B cell (primary cell): ENCODE results near the gene GJA10. TPM values are rescaled to one million over a fixed set of nuclear protein-coding genes. Genes with fewer than 3 reads are reported as not detected.

Experiments
- ATAC-seq: fragments of 200-7000 bp; cut with Tn5 transposase; one replicate; pipeline ENCODE4 v1.10.0; 2021; ENCODE audit warnings: low read depth, mild to moderate bottlenecking, moderate number of reproducible peaks, moderate library complexity
- CTCF ChIA-PET: fragments of 350-600 bp; sonication (Branson Sonifier 250); formaldehyde crosslinking; loops from one replicate; lab custom pipeline; 2021; ENCODE audit warnings: antibody characterized with exemption, inconsistent platforms; lab: Charles Lee
- POLR2A ChIA-PET: fragments of 350-600 bp; sonication (Branson Sonifier 250); formaldehyde crosslinking; loops from one replicate; lab custom pipeline; 2021; ENCODE audit warnings: antibody characterized with exemption; lab: Charles Lee
- DNase-seq: peaks from one replicate; pipeline ENCODE4 v3.0.0; 2013
- H2AFZ ChIP-seq: 2 replicates; pipeline ENCODE4 v1.6.1; 2012; ENCODE audit warnings: mild to moderate bottlenecking, low read depth, low read length; ENCODE audit not compliant: insufficient read depth, poor library complexity, severe bottlenecking
- H3K27ac ChIP-seq, 2 donors: 1 replicate in 1 of 2; 2 replicates in 1 of 2; pipeline ENCODE4 v1.5.1; 2012 to 2013; ENCODE audit warnings: low read length in 2 of 2, mild to moderate bottlenecking in 2 of 2, moderate library complexity in 1 of 2
- H3K27me3 ChIP-seq, 4 experiments: fragments of 200-600 bp in 1 of 4; sonication (generic) in 1 of 4; replicated peaks in 1 of 4; 1 replicate in 2 of 4; 2 replicates in 2 of 4; pipeline versions ENCODE4 v1.6.1 to v1.7.0; 2013 to 2016; ENCODE audit warnings: low read length in 3 of 4, mild to moderate bottlenecking in 2 of 4, mixed read lengths in 1 of 4, moderate library complexity in 1 of 4; ENCODE audit not compliant: insufficient read depth in 4 of 4, control insufficient read depth in 3 of 4; ENCODE audit errors: control extremely low read depth in 1 of 4
- H3K36me3 ChIP-seq, 2 experiments: replicated peaks in 1 of 2; 1 replicate in 1 of 2; 2 replicates in 1 of 2; pipeline versions ENCODE4 v1.6.1 to v1.7.1; 2013; ENCODE audit warnings: low read length in 1 of 2; ENCODE audit not compliant: insufficient read depth in 2 of 2, control insufficient read depth in 1 of 2; ENCODE audit errors: control extremely low read depth in 1 of 2, extremely low read depth in 1 of 2
- H3K4me1 ChIP-seq, 2 donors: fragments of 200-600 bp in 1 of 2; sonication (generic) in 1 of 2; 1 replicate in 1 of 2; 2 replicates in 1 of 2; pipeline versions ENCODE4 v1.5.1 to v1.6.1; 2013 to 2017; ENCODE audit warnings: low read length in 2 of 2; ENCODE audit not compliant: control insufficient read depth in 2 of 2, insufficient read depth in 2 of 2
- H3K4me2 ChIP-seq: replicated peaks from 2 replicates; pipeline ENCODE3; 2012; ENCODE audit warnings: mild to moderate bottlenecking, low read depth, low read length; ENCODE audit not compliant: poor library complexity, severe bottlenecking
- H3K4me3 ChIP-seq, 5 experiments: fragments of 200-600 bp in 1 of 5; sonication (generic) in 1 of 5; 1 replicate in 3 of 5; 2 replicates in 2 of 5; pipeline versions ENCODE4 v1.5.1 to v1.7.0; 2011 to 2016; ENCODE audit warnings: low read length in 4 of 5, mild to moderate bottlenecking in 4 of 5, low read depth in 2 of 5, control low read depth in 1 of 5, moderate library complexity in 1 of 5; ENCODE audit not compliant: insufficient read depth in 1 of 5; ENCODE audit errors: control extremely low read depth in 1 of 5, extremely low read depth in 1 of 5
- H3K79me2 ChIP-seq: fragments of 200-600 bp; sonication (generic); one replicate; pipeline ENCODE4 v1.6.0; 2016; ENCODE audit warnings: low read length; ENCODE audit not compliant: control insufficient read depth, insufficient read depth
- H3K9ac ChIP-seq: fragments of 200-600 bp; sonication (generic); 2 replicates; pipeline ENCODE4 v1.6.1; 2017; ENCODE audit warnings: mild to moderate bottlenecking, low read length, moderate library complexity
- H3K9me3 ChIP-seq, 3 donors: one replicate each; pipeline versions ENCODE4 v1.6.1 to v1.7.1; 2013; ENCODE audit warnings: low read length in 2 of 3; ENCODE audit not compliant: control insufficient read depth in 2 of 3, insufficient read depth in 1 of 3; ENCODE audit errors: control extremely low read depth in 1 of 3
- H4K20me1 ChIP-seq: 2 replicates; pipeline ENCODE4 v1.6.0; 2012; ENCODE audit warnings: mild to moderate bottlenecking, low read length; ENCODE audit not compliant: insufficient read depth, control insufficient read depth, poor library complexity, severe bottlenecking
- H3K27ac Mint-ChIP-seq: one replicate; pipeline ENCODE4 v1.8.0; 2021; ENCODE audit warnings: mixed read lengths
- H3K27me3 Mint-ChIP-seq: one replicate; pipeline ENCODE4 v1.8.0; 2021; ENCODE audit warnings: mixed read lengths
- H3K4me1 Mint-ChIP-seq: one replicate; pipeline ENCODE4 v1.8.0; 2021; ENCODE audit warnings: mixed read lengths
- H3K4me3 Mint-ChIP-seq: one replicate; pipeline ENCODE4 v1.8.0; 2021; ENCODE audit warnings: mixed read lengths
- H3K9me3 Mint-ChIP-seq: one replicate; pipeline ENCODE4 v1.8.0; 2022; ENCODE audit warnings: mixed read lengths; ENCODE audit not compliant: insufficient read depth
- EZH2 ChIP-seq: IDR thresholded peaks from 2 replicates; pipeline ENCODE4 v1.6.1; 2012; ENCODE audit warnings: borderline replicate concordance, low read depth, mild to moderate bottlenecking, moderate library complexity, low read length; ENCODE audit not compliant: insufficient read depth, poor library complexity, severe bottlenecking
- WGBS: methylation state at CpG from one replicate; pipeline ENCODE4 v1.1.5; 2013; ENCODE audit warnings: missing lambda C conversion rate; ENCODE audit not compliant: insufficient coverage; 5-methylcytosine and 5-hydroxymethylcytosine counted together
- intact Hi-C: fragments of 100-400 bp; cut with micrococcal nuclease; formaldehyde crosslinking; loops from one replicate; pipeline ENCODE4 v1.10.0; 2022
- polyA plus RNA-seq: library from polyadenylated mRNA; depleted of rRNA; stranded (reverse); fragments of >200 nt; gene quantifications from 2 replicates; pipeline ENCODE4 v1.2.3, GENCODE V29; 2012
- total RNA-seq, 2 donors: library from RNA; stranded (reverse); fragments of 120-200 nt in 1 of 2; gene quantifications; 1 replicate in 1 of 2; 2 replicates in 1 of 2; pipeline versions ENCODE4 v1.2.3 to v1.2.4, GENCODE V29; 2013 to 2022
- TF ChIP-seq, protein P1 (sequence below): fragments of 200-600 bp; IDR thresholded peaks from one replicate; pipeline ENCODE4 v1.8.0; 2022; ENCODE audit warnings: antibody characterized with exemption, mild to moderate bottlenecking

GJA10 gene
- total and polyA plus RNA-seq, 2 donors (not counting 1 experiment from before 2014, with no cell fraction given): not detected

- peaks cover 6% of the 10 kb centered on the region for H3K9me3 Mint-ChIP-seq
- no peak overlapping the region for H3K4me3 Mint-ChIP-seq
- intact Hi-C loops: no loop called here
- no peak for DNase-seq
- H3K9me3 ChIP-seq: peaks cover 0 to 6% (median 4%) of the 10 kb centered on the region in 3 donors
- H3K4me1 Mint-ChIP-seq: no peaks in the 10 kb centered on the region
- H3K4me2 ChIP-seq: no peak overlapping the region
- H3K27ac Mint-ChIP-seq: no peak overlapping the region
- no peaks in the 10 kb centered on the region for H3K27me3 ChIP-seq
- H3K4me1 ChIP-seq: no peaks in the 10 kb centered on the region
- H3K79me2 ChIP-seq: no peaks in the 10 kb centered on the region
- H2AFZ ChIP-seq: no peak overlapping the region
- peaks cover 20% of the 10 kb centered on the region for H3K27me3 Mint-ChIP-seq
- H4K20me1 ChIP-seq: no peaks in the 10 kb centered on the region
- H3K9ac ChIP-seq: no peak overlapping the region
- no peak for TF ChIP-seq EZH2
- TF ChIP-seq, protein P1, sequence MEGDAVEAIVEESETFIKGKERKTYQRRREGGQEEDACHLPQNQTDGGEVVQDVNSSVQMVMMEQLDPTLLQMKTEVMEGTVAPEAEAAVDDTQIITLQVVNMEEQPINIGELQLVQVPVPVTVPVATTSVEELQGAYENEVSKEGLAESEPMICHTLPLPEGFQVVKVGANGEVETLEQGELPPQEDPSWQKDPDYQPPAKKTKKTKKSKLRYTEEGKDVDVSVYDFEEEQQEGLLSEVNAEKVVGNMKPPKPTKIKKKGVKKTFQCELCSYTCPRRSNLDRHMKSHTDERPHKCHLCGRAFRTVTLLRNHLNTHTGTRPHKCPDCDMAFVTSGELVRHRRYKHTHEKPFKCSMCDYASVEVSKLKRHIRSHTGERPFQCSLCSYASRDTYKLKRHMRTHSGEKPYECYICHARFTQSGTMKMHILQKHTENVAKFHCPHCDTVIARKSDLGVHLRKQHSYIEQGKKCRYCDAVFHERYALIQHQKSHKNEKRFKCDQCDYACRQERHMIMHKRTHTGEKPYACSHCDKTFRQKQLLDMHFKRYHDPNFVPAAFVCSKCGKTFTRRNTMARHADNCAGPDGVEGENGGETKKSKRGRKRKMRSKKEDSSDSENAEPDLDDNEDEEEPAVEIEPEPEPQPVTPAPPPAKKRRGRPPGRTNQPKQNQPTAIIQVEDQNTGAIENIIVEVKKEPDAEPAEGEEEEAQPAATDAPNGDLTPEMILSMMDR: no peak
- no peak overlapping the region for H3K4me3 ChIP-seq
- ChIA-PET POLR2A (no interaction called here), CTCF (no interaction called here)
- no peak overlapping the region for H3K27ac ChIP-seq
- no peak for ATAC-seq
- no CpG with 5 or more reads among the region's 1 CpG for WGBS
- H3K36me3 ChIP-seq: no peaks in the 10 kb centered on the region
Observed at GRCh38 chr6:89910902-89911240, 16.6 kb downstream of the GJA10 start.

DNA sequence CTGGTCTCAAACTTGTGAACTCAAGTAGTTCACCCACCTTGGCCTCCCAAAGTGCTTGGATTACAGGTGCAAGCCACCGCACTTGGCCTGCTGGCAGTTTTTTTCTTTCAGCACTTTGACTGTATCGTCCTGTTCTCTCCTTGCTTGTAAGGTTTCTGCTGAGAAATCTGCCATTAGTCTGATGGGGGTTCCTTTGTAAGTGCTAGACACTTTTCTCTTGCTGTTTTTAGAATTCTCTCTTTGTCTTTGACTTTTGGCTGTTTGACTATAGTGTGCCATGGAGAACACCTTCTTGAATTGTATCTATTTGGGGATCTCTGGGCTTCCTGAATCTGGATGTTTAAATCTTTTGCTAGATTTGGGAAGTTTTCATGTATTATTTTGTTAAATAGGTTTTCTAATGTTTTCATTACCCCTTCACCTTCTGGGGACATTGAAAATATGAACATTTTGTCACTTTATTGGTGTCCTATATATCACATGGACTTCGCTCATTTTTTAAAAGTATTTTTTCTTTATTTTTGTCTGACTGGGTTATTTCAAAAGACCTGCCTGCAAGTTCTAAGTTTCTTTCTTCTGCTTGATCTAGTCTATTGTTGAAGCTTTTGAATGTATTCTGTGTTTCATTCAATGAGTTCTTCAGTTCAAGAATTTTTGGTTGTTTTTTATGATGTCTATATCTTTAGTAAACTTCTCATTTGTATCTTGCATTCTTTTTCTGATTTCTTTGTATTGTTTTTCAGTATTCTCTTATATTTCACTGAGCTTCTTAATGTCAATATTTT is 22.1 kb downstream of the GJA10 start:
- POLR2A ChIA-PET: no interaction called here
- no peak overlapping the region for H3K4me3 ChIP-seq
- no peak overlapping the region for H3K9ac ChIP-seq
- Mint-ChIP-seq H3K9me3 (peaks cover 14% of the 10 kb centered on the region), H3K27me3 (peaks cover 14% of the 10 kb centered on the region), H3K4me3 (no peak overlapping the region), H3K27ac (no peak overlapping the region), H3K4me1 (peaks cover 2% of the 10 kb centered on the region)
- CTCF ChIA-PET: interaction anchor here (2.1 kb wide), 1 partner anchor 24 kb away, joined by 4 read pairs; no protein-coding TSS in a partner anchor
- TF ChIP-seq, protein P1: no peak
- TF ChIP-seq EZH2: no peak
- ATAC-seq: no peak
- H3K4me1 ChIP-seq: no peaks in the 10 kb centered on the region
- H2AFZ ChIP-seq: no peak overlapping the region
- no peaks in the 10 kb centered on the region for H3K27me3 ChIP-seq
- no peak overlapping the region for H3K27ac ChIP-seq
- no peaks in the 10 kb centered on the region for H4K20me1 ChIP-seq
- H3K9me3 ChIP-seq: peaks cover 3 to 19% (median 16%) of the 10 kb centered on the region in 3 donors
- H3K4me2 ChIP-seq: no peak overlapping the region
- intact Hi-C loops: no loop called here
- H3K36me3 ChIP-seq: no peaks in the 10 kb centered on the region
- 100% methylated on average over 2 of the region's 3 CpGs for WGBS
- no peak for DNase-seq
- H3K79me2 ChIP-seq: no peaks in the 10 kb centered on the region
